Measurements from ENCODE around the gene PLEKHH1.
A peak's percentile ranks its signal among the peaks of the same experiment; 100 is the strongest.

Gene PLEKHH1

DNA sequence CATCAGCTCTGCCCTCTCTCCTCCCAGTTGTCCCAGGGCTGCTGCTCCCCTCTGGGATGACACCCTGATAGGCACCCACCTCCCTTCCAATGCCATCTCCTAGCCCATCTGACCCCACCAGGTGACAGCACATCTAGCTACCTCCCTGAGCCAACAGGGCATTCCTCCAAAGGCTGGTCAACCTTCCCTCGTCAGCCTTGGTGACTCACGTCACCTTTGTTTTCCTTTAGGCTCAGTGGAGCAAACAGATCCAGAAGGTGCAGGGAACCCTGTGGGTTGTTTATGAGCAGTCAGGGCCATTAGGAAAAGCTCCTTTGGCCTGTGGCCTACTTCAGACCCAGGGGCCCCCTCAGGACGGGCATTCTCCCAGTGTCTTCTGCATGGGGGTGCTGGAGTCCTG, 34.6 kb downstream of the PLEKHH1 start:
- DNase-seq (ENCODE audit: low spot score), result no peak

DNA sequence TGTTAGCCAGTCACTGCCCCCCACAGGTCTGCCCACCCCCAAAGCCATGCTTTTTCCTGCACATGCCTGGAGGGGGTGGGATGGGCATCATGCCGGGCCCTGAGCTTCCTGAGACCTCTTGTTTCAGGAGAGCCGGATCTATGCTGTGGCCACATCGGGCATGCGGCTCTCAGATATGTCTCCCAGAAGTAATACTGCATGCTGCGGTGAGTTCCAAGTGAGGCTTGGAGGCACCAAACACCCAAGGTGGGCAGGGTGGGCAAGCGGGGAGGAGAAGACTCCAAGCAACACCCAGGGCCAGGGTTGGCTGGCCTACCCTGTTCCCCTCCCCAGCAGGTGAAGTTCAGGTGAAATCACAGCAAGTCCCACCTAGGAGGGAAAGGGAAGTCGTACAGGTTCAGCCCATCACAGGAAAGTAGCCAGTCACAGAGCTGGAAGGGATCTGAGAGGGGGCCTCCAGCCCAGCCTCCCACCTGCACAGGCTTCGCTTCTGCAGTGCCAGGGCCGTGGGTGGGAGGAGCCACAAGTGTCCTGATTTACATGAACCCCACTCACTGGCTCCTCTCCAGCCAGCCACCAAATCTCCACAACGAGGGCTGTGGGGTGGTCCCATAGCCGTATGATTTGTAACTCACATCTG, 36.0 kb downstream of the PLEKHH1 start:
- no peak for DNase-seq (ENCODE audit: low spot score)

DNA sequence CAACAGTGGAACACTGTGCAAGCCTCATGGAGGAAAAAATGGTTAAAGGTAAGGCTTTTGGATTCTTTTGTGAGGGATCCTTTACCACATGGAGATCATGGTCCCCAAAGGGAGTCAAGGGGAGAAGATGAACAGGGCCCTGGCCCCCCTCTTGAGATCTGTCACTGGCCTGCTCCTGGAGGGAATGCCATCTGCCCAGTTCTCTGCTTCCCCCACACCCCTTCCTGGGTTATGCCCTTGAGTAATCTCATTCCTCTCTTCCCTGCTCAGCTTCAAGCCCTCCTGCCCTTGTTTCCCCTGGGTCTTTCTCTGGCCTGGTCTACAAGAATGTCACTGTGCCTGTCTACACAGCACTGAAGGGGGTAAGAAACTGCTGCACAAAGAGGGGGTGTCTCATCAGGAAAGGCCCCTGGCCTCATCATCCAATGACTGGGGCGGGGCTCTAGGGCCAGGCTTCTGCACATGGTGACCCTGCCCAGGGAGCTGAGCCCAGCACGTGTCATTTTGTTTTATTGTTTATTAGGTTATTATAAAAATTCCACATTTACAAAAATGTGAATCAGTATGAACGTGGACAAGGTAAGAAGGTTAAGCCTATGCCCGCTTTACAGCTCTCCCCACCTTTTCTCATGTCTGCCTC, 36.7 kb downstream of the PLEKHH1 start:
- DNase-seq (ENCODE audit: low spot score), result no peak

DNA sequence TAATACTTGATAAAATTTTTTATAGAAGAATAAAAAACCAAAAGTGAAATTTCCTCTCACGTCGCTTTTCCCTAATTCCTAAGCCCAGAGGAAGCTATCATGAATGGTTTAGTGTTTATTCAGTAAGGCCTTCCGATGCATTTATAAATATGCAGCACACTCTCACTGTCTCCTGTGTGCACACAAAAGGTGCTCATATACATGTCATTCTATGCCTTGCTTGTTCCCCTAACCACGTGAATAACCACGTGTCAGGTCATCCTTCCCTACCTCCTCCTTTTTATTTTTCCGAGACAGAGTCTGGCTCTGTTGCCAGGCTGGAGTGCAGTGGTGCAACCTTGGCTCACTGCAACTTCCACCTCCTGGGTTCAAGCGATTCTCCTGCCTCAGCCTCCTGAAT, 37.4 kb downstream of the PLEKHH1 start:
- no peak for DNase-seq (ENCODE audit: low spot score)

DNA sequence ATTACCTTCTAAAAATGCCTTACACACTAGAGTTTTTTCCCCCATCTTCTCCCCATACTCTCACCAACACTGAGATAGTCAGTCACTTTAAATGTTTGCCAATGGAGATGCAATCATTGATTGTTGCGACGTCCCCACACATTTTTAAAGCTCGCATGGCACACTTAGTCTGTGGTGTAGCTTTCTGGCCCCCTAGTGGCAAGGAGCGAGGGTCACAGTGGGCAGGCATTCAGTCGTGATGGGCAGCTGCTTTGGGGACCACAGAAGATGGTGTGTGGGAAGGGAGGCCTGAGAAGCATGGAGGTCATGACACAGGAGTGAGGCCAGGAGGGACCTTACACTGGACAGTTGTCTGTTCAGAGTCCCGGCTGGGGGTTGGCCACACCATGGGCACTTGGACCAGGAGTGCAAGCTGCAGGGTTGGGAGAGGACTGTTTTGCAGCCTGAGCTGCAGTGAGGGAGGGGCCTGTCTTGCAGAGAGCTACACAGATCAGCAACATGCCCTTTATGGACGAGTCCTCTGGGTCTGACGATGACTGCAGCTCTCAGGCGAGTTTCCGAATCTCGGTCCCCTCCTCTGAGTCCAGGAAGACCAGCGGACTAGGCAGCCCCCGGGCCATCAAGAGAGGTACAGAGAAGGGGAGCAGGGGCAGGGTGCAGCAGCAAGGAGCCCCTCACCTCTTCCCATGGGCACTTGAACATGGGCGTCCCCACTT, 38.3 kb downstream of the PLEKHH1 start:
- peak; percentile 62 for DNase-seq (ENCODE audit: low spot score)

DNA sequence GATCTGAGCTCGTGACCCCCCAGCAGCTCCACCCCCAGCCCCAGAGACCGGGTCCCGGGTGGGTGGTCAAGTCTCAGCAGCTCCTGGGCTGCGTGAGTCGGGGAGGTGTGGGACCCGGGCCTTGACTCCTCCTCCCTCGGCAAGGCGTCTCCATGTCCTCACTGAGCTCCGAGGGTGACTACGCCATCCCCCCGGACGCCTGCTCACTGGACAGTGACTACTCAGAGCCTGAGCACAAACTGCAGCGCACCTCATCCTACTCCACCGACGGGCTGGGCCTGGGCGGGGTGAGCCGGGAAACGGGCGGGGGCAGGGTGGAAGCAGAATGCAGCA, 38.9 kb downstream of the PLEKHH1 start:
- DNase-seq (ENCODE audit: low spot score), result no peak

DNA sequence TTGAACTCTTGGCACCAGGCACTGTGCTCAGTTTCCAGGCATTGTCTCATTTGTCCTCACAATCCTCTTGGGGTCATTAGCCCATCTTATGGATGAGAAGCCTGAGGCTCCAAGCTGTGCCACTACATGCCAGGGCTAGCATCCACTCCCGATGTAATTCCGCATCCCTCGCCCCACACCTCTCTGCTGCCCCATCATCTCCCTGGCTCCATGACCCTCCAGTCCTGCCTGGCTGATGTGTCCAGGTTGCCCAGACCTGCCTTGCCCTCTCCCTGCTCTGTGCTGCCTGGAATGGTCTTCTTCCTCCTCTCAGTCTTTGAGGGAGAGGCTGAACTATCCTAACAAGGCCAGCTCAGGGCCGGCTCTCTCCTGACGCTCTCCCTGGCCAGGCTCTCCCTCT, 39.5 kb downstream of the PLEKHH1 start:
- no peak for DNase-seq (ENCODE audit: low spot score)

DNA sequence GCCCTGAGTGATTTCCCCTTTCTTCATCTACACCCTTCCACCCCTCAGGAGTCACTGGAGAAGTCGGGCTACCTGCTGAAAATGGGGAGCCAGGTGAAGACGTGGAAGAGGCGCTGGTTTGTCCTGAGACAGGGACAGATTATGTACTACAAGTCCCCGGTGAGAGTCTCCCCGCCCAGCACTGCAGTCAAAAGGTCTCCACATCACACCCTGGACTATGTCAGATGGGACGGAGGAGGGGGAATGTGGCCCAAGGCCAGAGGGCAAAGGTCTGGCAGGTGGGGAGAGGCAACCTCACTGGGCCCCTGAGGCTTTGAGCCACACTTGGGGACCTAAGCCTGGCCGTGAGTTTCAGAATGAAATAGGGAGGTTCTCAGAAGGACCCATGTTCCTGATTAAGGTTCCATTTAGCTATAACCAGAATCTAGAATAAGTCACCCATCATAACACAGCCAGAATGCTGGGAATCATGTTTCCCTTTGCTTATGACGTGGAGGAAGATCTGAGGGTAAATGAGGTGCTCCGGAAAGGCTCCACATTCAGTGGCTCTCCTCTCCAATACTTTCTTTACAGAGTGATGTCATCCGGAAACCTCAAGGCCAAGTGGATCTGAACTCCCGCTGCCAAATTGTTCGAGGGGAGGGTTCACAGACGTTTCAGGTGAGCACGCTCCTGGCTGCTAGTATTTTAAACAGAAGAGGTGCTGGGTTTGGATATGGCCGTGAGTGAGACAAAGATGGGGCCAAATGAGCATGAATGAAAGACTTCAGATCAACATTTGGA, 40.3 kb downstream of the PLEKHH1 start:
- no peak for DNase-seq (ENCODE audit: low spot score)

DNA sequence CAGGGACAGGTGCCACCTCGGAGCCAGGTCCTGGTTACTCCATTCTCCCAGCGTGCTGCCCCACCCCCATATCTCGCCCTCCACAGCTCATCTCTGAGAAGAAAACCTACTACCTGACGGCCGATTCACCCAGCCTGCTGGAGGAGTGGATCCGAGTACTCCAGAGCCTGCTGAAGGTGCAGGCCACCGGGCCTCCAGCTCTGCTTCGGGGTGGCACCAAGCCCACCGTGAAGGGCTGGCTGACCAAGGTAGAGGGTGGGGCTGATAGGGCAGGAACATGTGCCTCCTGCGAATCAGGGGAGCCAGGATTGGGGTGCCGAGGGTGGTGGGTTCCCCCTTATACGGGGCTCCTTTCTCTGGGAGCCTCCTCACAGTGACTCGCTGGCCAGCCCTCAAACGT, 41.1 kb downstream of the PLEKHH1 start:
- no peak for DNase-seq (ENCODE audit: low spot score)

DNA sequence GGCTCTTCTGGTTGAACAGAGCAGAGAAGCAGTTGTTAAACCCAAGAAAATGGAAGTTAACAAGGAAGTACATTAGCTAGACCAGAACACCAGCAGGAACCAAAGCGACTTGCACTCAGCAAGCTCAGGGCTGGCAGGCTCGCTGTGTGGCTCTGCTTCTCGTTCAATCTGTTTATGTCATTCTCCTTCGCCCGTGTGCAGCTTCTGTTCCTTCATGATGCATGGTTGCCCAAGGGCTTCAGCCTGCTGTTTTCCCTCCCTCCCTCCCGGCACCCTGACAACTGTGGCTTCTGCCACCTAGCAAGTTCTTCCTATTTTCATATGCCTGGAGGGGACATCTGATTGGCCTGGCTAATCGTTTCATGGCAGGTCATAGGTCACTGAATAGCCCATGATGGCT, 41.7 kb downstream of the PLEKHH1 start:
- no peak for DNase-seq (ENCODE audit: low spot score)

DNA sequence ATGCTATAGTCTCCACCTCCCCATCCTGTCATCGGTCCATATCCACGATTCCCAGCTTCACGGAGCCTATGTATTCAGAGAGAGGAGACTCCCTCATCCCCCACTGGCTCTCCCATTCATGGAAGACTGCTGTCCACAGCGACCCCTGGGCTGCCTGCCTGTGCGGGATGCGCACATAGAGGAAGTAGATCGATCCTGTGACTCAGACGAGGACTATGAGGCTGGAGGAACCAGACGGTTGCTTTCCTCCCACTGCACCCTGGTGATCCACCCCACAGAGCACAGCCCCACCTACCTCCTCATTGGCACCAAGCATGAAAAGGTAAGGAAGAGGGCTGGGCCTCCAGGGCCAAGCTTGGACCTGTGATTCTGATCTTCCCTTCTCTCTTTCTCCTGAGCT, 42.6 kb downstream of the PLEKHH1 start:
- no peak for DNase-seq (ENCODE audit: low spot score)

DNA sequence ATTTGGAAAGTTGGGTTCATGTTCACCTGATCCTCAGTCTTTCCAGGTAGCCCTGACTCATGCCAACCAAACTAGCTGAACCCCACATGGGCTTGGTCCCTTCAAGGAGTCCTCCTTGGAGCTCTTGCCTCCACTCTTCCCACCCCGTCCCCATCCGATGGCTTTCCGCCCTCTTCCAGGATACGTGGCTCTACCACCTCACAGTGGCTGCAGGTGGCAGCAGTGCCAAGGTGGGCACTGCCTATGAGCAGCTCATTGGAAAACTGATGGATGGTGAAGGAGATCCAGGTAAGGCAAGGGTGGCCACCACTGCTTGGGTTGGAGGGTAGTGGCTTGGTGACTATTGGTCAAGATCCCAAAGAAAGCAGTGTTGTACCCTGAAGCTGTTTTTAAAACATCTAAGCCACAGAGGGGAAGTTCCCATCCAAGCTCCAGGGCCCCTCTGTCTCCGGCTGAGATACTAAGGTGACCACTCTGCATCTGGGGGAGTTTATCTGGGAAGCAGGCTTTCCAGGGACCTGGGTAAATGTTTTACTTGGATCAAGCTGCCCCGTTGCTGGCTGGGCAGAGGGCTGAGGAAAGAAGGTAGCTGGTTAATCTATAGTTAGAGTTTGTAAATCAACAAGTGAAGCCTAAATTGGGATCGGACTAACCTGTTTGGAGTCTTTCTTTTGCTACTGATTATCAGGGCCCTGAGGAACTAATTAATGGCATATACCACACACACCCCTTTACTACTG, 43.3 kb downstream of the PLEKHH1 start:
- DNase-seq (ENCODE audit: low spot score), result no peak

DNA sequence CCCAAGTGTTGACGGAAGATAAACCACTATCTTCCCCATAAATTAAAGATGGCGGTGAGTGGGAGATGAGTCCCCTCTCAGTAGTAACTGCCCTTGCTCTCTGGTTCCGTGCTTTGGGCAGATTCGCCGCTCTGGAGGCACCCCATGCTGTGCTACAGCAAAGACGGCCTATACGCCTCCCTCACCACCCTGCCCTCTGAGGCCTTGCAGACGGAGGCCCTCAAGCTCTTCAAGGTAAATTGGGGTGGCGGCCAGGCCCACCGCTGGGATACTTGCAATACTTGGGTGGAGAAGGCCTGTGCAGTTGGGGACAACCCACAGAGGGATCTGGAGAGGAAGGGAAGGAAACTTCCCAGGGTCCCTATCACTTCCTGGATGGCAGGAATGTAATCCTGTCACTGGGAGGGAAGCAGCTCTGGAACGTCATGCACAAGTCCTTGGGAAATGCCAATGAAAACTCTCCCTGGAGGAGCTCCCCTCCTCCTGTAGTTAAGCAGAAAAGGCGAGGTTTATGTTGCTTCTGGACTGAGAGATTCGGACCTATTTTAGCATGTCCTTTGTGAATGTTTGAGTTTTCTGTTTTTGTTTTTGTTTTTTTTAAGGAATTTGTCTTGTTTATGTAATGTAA, 44.2 kb downstream of the PLEKHH1 start:
- no peak for DNase-seq (ENCODE audit: low spot score)

DNA sequence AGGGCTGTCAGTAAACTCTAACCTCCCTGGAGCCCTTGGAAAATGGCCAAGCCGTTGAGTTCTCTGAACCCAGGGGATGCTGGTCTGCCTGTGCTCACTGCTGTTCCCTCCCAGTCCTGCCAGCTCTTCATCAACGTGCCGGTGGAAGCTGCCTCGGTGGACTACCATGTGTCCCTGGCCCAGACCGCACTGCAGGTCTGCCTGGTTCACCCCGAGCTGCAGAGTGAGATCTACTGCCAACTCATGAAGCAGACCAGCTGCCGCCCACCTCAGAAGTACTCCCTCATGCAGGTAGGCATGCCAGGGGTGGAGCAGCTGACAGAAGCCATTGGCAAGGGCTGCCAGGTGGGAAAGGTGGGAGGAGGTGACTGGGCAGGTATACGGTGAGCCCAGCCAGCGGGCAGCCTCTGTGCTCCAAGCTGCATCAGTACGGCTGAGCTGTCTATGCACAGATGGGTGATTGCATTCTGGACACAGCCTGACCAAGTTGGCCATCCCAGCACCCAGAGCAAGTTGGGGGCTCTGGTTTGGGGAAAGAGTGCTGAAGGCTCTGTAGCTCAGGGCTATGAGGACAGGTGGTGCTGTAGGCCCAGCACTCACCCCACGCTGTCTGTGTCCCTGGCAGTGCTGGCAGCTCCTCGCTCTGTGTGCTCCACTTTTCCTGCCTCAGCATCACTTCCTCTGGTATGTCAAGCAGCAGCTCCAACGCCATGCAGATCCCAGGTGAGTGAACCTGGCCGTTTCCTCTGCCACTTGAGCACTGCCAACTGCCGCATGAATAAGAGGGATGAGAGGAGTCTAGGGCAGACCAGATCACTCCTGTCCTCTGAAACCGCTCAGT, 45.0 kb downstream of the PLEKHH1 start:
- no peak for DNase-seq (ENCODE audit: low spot score)

DNA sequence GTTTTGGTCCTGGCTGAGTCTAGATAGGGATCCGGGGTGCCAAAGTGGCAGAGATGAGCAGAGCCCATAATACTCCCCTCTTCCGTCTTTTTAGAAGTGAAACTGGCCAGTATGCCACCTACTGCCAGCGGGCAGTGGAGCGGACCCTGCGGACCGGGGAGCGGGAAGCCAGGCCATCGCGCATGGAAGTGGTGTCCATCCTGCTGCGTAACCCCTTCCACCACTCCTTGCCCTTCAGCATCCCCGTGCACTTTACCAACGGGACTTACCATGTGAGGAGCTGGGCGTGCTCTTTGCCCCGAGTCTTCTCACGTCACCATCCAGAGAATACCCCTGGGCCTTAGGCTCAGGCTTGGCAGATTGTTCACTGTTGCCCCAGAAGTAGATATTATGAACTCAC, 46.0 kb downstream of the PLEKHH1 start:
- DNase-seq (ENCODE audit: low spot score), result no peak

DNA sequence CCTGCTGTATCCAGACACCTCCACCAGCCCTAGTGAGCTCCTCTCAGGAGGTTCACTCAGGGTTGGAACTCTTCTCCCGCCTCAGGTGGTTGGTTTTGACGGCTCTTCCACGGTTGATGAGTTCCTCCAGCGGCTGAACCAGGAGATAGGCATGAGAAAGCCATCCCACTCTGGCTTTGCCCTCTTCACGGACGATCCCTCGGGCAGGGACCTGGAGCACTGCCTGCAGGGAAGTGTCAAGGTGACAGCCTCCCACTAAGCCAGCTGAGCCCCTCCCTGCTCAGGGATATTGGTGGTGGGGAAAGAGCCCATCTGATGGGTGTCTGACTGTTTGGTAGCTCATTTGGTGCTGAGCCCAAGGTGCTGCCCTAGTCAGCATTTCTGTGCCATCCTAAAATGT, 46.5 kb downstream of the PLEKHH1 start:
- DNase-seq (ENCODE audit: low spot score), result no peak

DNA sequence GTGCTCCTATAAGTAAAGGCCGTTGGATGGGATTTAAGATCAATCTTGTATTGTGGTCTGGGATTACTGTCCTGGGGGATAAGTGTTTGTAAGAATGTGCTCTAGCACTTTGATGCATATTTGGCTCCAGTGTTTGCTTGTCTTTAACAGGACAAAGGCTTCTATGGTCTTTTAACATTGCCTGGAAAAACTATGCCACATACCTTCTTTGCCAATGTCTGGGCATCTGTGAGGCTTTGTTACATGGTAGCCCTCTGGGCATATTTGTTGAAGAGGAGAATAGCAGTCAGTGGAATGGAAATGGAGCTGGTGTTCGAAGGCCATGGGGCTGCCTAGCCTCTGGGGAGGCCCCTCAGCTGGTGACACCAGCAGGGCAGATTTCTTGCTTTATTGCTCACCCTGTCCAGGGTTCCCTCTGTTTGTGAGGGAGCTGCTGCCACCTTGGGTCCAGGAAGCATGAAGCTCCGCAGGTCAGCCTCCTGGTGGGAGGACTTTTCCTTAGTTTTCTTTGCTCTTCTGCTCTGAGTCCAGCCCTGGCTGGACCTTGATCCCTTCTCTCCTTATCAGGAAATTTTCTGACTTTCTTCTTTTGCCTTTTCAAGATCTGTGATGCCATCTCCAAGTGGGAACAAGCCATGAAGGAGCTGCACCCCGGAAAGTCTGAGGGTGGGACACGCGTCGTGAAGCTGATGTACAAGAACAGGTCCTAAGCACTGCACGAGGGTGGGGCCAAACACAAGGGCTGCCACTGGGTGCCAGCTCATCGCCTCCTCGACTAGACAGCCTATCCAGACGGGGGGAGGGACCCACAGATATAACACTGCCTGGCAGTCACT, 47.5 kb downstream of the PLEKHH1 start:
- DNase-seq (ENCODE audit: low spot score), result no peak

DNA sequence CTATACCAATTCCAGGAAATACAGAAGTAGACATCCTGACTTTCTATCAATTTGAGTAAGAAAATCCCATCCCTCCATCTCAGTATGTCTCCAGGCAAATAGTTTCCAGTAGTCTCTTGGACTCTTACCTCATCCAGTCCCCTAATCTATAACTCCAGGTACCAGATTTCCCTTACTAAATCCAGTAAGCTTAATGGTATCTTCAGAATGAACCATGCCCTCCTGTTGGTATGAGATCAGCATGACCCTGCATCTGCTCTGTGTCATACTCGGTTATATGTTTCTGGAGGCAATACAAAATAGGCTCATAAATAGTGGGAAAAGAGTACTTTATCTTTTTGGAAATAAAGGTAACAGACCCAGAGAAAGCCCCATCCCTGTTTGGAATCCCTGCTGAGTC, 48.6 kb downstream of the PLEKHH1 start:
- DNase-seq (ENCODE audit: low spot score), result no peak

DNA sequence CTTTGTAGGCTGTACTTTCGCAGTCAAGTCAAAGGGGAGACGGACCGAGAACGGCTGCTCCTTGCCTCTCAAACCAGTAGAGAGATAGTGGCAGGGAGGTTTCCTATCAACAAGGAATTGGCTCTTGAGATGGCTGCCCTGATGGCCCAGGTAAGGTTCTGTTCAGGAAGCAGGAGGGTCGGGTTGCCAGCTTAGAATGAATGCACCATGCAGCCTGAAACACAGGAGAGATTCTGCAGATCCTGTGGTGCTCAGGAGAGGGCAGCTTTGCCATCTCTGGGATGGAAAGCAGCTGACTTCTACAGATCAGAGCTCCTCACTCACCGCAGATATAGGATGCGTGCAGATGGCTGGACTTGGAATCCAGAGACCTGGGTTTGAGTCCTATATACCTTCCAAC, 49.0 kb downstream of the PLEKHH1 start:
- no peak for DNase-seq (ENCODE audit: low spot score)
